ENCODE measurements around the gene LAMA3. TPM values are rescaled to one million over a fixed set of nuclear protein-coding genes. Genes with fewer than 3 reads are reported as not detected.

LAMA3 gene
- polyA plus RNA-seq, 1 experiment = 0.32 TPM

GRCh38 chr18:23798249-23798648, 109.0 kb downstream of the LAMA3 start:
- no peaks in the 10 kb centered on the region for H3K9me3 ChIP-seq (ENCODE audit: control insufficient read depth, insufficient read depth, low read length)
- H3K27ac ChIP-seq (ENCODE audit: low read depth, low read length) = no peak overlapping the region
- POLR2A ChIA-PET = no interaction called here
- no peak for DNase-seq (ENCODE audit: low read depth, low spot score)
- no peak for TF ChIP-seq CTCF (IDR thresholded peaks at IDR 0.05; ENCODE audit: low read depth, low read length)
- CTCF ChIA-PET = no interaction called here
- H3K4me3 ChIP-seq (ENCODE audit: low read depth, low read length) = no peak overlapping the region
- H3K27me3 ChIP-seq (ENCODE audit: control insufficient read depth, insufficient read depth, low read length) = peaks cover 11% of the 10 kb centered on the region

DNA sequence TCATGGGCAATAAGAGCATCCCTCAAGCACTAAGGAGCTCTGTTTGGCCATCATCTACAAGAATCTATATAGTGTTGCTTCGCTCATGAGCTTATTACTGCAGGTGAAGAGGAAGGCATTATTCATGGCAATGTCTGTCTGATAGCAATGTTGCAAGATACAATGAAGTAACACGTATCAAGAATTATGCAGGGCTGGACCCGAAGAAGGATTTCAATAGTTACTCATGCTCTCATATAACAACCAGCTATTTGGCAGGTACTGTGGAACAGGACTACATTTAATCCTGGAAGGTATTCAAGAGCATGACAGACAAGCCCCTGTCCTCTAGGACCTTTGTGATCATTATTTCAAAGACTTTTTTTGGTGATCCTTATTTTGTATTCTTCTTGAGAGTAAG, 109.6 kb downstream of the LAMA3 start:
- Histone ChIP-seq H3K9me3 (ENCODE audit: control insufficient read depth, insufficient read depth, low read length) (no peaks in the 10 kb centered on the region), H3K27me3 (ENCODE audit: control insufficient read depth, insufficient read depth, low read length) (peaks cover 11% of the 10 kb centered on the region), H3K27ac (ENCODE audit: low read depth, low read length) (no peak overlapping the region), H3K4me3 (ENCODE audit: low read depth, low read length) (no peak overlapping the region)
- TF ChIP-seq CTCF (IDR thresholded peaks at IDR 0.05; ENCODE audit: low read depth, low read length) = no peak
- no peak for DNase-seq (ENCODE audit: low read depth, low spot score)
- ChIA-PET POLR2A (no interaction called here), CTCF (no interaction called here)

DNA sequence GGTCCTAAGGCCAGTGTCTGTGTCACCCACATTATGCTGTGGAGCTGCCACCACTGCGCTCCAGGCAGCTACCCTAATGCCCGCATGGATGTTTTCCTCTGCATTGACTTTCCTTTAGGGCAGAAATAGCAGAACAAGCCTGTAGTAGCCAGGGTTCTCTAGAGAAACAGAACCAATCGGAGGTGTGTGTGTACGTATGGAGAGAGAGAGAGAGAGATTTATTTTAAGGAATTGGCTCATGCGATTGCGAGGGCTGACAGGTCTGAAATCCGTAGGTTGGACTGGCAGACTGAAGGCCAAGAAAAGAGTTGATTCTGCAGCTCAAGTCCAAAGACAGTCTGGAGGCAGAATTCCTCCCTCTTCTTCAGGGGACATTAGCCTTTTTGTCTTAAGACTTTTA, 110.3 kb downstream of the LAMA3 start:
- no peak overlapping the region for H3K27ac ChIP-seq (ENCODE audit: low read depth, low read length)
- no peak overlapping the region for H3K4me3 ChIP-seq (ENCODE audit: low read depth, low read length)
- CTCF ChIA-PET = no interaction called here
- no peak for DNase-seq (ENCODE audit: low read depth, low spot score)
- H3K27me3 ChIP-seq (ENCODE audit: control insufficient read depth, insufficient read depth, low read length) = peaks cover 10% of the 10 kb centered on the region
- POLR2A ChIA-PET = no interaction called here
- no peaks in the 10 kb centered on the region for H3K9me3 ChIP-seq (ENCODE audit: control insufficient read depth, insufficient read depth, low read length)
- no peak for TF ChIP-seq CTCF (IDR thresholded peaks at IDR 0.05; ENCODE audit: low read depth, low read length)

GRCh38 chr18:23800902-23801301, 111.6 kb downstream of the LAMA3 start:
- Histone ChIP-seq H3K27me3 (ENCODE audit: control insufficient read depth, insufficient read depth, low read length) (peaks cover 7% of the 10 kb centered on the region), H3K4me3 (ENCODE audit: low read depth, low read length) (no peak overlapping the region), H3K9me3 (ENCODE audit: control insufficient read depth, insufficient read depth, low read length) (no peaks in the 10 kb centered on the region), H3K27ac (ENCODE audit: low read depth, low read length) (no peak overlapping the region)
- no peak for TF ChIP-seq CTCF (IDR thresholded peaks at IDR 0.05; ENCODE audit: low read depth, low read length)
- POLR2A ChIA-PET = no interaction called here
- no peak for DNase-seq (ENCODE audit: low read depth, low spot score)
- CTCF ChIA-PET = no interaction called here

DNA sequence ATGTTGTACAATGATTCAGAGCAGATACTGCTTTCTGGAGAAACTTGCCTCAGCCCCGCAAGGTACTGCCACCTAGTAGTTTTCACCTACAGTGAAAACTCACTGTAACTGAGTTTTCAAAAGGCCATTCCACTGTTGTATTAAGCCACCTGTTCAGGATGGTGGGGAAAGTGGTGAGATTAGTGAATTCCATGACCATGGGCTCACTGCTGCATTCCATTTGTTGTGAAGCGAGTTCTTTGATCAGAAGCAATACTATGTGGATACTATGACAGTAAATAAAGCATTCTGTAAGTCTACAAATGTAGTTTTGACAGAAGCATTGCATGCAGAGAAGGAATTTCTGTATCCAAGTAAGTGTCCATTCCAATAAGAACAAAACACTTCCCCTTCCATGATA, 113.6 kb downstream of the LAMA3 start:
- ChIA-PET POLR2A (no interaction called here), CTCF (no interaction called here)
- Histone ChIP-seq H3K27ac (ENCODE audit: low read depth, low read length) (no peak overlapping the region), H3K9me3 (ENCODE audit: control insufficient read depth, insufficient read depth, low read length) (no peaks in the 10 kb centered on the region), H3K4me3 (ENCODE audit: low read depth, low read length) (no peak overlapping the region), H3K27me3 (ENCODE audit: control insufficient read depth, insufficient read depth, low read length) (peaks cover 7% of the 10 kb centered on the region)
- no peak for TF ChIP-seq CTCF (IDR thresholded peaks at IDR 0.05; ENCODE audit: low read depth, low read length)
- DNase-seq (ENCODE audit: low read depth, low spot score) = no peak

All from AG04450 (cell line).